Stimulated activated CD8-positive, alpha-beta memory T cell treated with anti-CD3 and anti-CD28 coated beads, Interleukin-12 subunit alpha, Interleukin-12 subunit beta, amount 100 ng/mL, for 1 hour (primary cell): ENCODE measurements around the gene TSGA10.
"Not testable (repeated sequence)": the region's sequence is repeated elsewhere in the genome, so short reads cannot be mapped to it uniquely, and the experiment has no call there.

Experiments used
- DNase-seq: peaks from one replicate; pipeline ENCODE4 v3.0.0-alpha.2; 2020; ENCODE audit warnings: low read depth

Gene TSGA10

GRCh38 chr2:99154643-99155536 is at the start of gene TSGA10, which contains the start of gene LIPT1:
TSS of gene TSGA10 (minus strand) at chr2:99154942. CDS start at chr2:99109439, 45,503 bp downstream.
TSS of gene LIPT1 (plus strand) at chr2:99154967. CDS start at chr2:99161958, 6,991 bp downstream.
- peak; percentile 88 for DNase-seq

- DNase-seq, result no peak
Observed at GRCh38 chr2:99201959-99202678, 47.4 kb upstream of the TSGA10 start.

- no peak for DNase-seq
Observed at GRCh38 chr2:99200076-99200800, 45.5 kb upstream of the TSGA10 start.

DNA sequence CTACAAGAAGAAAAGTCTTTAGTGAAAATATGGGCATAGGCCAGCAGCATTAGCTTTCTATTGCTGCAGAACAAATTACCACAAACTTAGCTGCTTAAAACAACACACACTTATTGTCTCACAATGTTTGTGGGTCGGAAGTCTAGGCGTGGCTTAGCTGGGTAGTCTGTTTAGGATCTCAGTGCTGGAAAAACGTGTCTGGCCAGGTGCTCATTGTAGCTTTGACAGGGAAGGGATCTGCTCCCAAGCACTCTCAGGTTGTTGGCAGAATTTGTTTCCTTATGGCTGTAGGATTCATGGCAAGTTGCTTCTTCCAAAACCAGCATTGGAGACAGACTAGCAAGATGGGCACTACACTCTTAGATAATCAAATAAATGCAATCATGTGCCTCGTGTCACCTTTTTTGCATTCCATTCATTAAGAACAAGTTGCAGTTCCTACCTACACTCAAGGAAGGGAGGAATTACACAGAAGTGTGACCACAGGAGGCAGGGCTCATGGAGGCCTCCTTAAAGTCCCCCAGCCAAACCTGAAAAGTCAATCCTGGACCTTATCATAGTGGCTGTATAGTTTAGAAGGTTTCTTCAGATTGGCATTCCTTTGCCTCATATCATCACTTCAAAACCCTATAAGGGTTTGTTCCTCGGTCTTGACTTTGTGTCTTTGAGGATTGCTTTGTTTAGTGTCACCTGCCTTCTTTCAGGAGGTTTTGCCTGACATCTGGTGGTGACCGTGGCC is 43.5 kb upstream of the TSGA10 start:
- DNase-seq, result no peak

- DNase-seq, result not testable (repeated sequence)
Observed at GRCh38 chr2:99192364-99192763, 37.6 kb upstream of the TSGA10 start.

- DNase-seq, result no peak
Observed at GRCh38 chr2:99190548-99190947, 35.8 kb upstream of the TSGA10 start.

GRCh38 chr2:99188357-99188756 is 33.6 kb upstream of the TSGA10 start:
- no peak for DNase-seq

- no peak for DNase-seq
Observed at GRCh38 chr2:99187011-99187410, 32.3 kb upstream of the TSGA10 start.

DNA sequence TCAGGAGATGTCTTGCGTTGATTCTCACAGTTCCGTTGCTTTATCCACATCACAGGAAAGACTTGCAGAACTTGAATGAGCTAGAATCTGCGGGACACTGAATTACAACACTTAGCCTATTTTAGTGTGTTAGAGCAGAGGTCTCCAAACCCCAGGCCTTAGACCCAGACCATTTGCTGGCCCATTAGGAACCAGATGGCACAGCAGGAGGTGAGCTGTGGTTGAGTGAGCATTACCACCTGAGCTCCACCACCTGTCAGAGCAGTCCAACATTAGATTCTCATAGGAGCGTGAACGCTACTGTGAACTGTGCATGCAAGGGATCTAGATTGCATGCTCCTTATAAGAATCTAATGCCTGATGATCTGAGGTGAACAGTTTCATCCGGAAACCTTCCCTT is 30.1 kb upstream of the TSGA10 start:
- no peak for DNase-seq

GRCh38 chr2:99183025-99183424 is 28.3 kb upstream of the TSGA10 start:
- no peak for DNase-seq

DNA sequence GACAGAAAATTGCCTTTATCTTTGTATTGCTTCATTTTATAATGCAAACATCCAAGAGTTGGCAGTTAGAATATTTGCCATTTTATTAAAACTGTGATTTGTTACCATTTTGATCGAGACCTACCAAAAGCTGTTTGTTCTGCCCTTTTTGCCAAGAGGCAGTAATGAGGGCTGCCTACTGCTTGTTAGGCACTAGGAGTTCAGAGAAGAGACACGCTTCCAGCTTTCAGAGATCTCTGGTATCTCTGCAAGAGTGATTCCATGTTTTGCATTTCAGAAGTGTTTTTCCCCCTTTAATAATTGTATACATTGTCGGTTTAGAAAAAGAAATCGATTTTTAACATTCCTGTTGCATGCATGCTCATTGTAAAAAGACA is 26.9 kb upstream of the TSGA10 start:
- DNase-seq, result no peak

- DNase-seq, result peak; percentile 82
Observed at GRCh38 chr2:99180755-99181623, 26.2 kb upstream of the TSGA10 start, which contains the start of the genes MITD1 and MRPL30. TSS of gene MITD1 (minus strand) at chr2:99181058. CDS start at chr2:99180981, 77 bp downstream. TSS of gene MRPL30 (plus strand) at chr2:99181184. CDS start at chr2:99186204, 5,020 bp downstream.

GRCh38 chr2:99171377-99172140 is 16.8 kb upstream of the TSGA10 start:
- DNase-seq, result no peak

- DNase-seq, result no peak
Observed at GRCh38 chr2:99169534-99169933, 14.8 kb upstream of the TSGA10 start.

DNA sequence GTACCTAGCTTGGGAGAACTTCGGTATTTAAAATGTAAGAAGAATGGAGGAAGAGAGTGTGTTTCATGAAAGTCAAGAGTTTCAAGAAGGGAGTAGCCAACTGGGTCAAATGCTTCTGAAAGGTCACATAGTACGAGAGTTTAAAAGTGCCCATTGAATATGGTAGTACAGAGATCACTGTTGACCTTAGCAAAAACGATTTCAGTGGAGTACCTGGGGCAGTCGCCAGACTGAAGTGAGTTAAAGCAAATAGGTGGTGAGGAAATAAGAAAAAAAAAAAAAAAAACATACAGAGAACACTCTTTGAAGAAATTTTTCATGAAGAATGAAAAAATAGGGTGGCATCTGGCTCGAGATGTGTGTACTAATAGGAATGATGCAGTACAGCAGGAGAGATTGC is 11.5 kb upstream of the TSGA10 start:
- DNase-seq, result no peak

DNA sequence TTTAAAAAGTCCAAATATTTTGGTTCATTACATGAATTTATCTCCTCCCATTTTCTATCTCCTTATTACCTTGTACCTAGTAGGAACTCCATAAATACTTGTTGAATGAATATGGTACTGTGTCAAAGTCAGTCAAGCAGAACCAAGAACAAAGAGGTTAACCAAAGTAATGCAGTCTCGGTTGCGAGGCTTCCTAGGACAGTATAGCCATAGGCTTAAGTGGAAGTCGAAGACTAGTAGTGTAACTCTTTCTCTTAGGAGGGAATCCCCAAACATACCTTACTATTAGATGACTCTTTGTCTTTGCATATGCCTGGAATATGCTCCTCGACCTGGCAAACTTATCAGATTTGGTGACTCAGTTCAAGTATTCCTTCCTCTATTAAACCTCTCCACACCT is 4.9 kb upstream of the TSGA10 start:
- DNase-seq, result no peak

DNA sequence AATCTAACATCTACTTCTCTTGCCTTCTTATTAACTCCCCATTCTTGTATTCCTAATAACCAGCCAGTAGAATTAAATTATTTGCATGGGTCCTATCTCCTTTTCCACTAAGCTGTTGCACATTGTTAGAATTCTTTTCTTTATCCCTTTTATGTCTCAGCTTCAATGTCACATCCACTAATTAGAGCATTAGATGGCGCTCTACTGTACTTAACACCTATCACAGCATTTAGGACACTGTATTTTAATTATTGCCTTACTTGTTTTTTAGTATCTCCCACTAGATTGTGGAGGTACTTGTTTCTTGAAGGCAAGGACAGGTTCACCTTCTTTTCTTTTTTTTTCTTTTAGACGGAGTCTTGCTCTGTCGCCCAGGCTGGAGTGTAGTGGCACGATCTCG is 3.9 kb upstream of the TSGA10 start:
- no peak for DNase-seq

GRCh38 chr2:99156891-99157290 is 2.1 kb upstream of the TSGA10 start:
- no peak for DNase-seq

DNA sequence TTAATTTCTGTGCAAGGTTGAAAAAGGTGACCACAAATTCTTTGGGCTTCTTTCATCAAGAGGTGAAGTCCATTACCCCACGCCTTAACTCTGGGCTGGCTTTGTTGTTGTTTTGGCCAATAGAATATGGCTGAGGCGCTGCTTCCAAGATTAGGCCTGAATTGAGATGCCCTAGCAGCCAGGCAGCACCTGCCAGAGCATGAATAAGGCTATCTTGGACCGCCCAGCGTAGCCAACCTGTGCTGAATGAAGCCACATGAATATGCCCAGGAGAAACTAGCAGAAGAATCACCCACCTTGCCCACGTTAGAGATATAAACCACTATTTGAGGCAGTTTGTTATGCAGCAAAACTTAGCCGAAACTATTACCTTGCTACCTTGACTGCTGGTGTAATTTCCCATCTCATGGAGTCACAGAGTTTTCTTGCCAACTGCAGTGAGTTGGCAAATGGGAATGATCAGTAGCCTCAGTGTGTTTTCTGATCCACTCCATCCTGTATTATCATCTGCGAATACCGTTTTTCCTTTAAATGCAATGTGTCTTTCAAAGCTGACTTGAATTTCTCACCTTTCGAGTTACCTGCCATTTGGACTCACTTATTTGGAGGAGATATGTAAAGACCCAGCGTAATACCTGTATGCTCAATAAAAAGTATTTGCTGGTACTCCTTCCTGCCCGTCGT is 679 bp downstream of the TSGA10 start:
- DNase-seq, result no peak
